Endothelial cell (in vitro differentiated cells): ENCODE data around the gene RAPGEF2. TPM values are rescaled to one million over a fixed set of nuclear protein-coding genes. Genes with fewer than 3 reads are reported as not detected.
A peak's percentile ranks its signal among the peaks of the same experiment; 100 is the strongest.
"Not testable (repeated sequence)": the region's sequence is repeated elsewhere in the genome, so short reads cannot be mapped to it uniquely, and the experiment has no call there.

Experiments
- DNase-seq: peaks from one replicate; pipeline ENCODE4 v3.0.0; 2021; ENCODE audit warnings: low spot score
- H3K27ac Mint-ChIP-seq: one replicate; pipeline ENCODE4 v1.8.0; 2021; ENCODE audit warnings: mixed read lengths, inconsistent platforms; ENCODE audit not compliant: unreplicated experiment
- H3K27me3 Mint-ChIP-seq: one replicate; pipeline ENCODE4 v1.8.0; 2021; ENCODE audit warnings: mild to moderate bottlenecking, moderate library complexity, mixed read lengths, inconsistent platforms; ENCODE audit not compliant: unreplicated experiment
- H3K36me3 Mint-ChIP-seq: one replicate; pipeline ENCODE4 v1.8.0; 2021; ENCODE audit warnings: mild to moderate bottlenecking, low read depth, mixed read lengths, inconsistent platforms; ENCODE audit not compliant: unreplicated experiment
- H3K4me1 Mint-ChIP-seq: one replicate; pipeline ENCODE4 v1.8.0; 2021; ENCODE audit warnings: mild to moderate bottlenecking, mixed read lengths, inconsistent platforms; ENCODE audit not compliant: unreplicated experiment
- H3K4me3 Mint-ChIP-seq: one replicate; pipeline ENCODE4 v1.8.0; 2021; ENCODE audit warnings: mild to moderate bottlenecking, mixed read lengths, inconsistent platforms; ENCODE audit not compliant: unreplicated experiment
- H3K9me3 Mint-ChIP-seq: one replicate; pipeline ENCODE4 v1.8.0; 2021; ENCODE audit warnings: mixed read lengths, inconsistent platforms; ENCODE audit not compliant: unreplicated experiment
- total RNA-seq: library from RNA; stranded (reverse); fragmentation: NEBNext Ultra II Directional; extraction: Animal tissue kit (Norgen Biotek cat#: 25700); gene quantifications from one replicate; pipeline ENCODE4 v1.2.1, GENCODE V29; 2021; ENCODE audit not compliant: unreplicated experiment
- TF ChIP-seq, protein P1 (sequence below): fragments of 200-600 bp; sonication (generic); IDR thresholded peaks from one replicate; pipeline ENCODE4 v1.5.0; 2021; ENCODE audit warnings: antibody characterized with exemption; ENCODE audit not compliant: unreplicated experiment

RAPGEF2 gene
- total RNA-seq, 1 donor from 2014 or later, result 108 TPM

DNA sequence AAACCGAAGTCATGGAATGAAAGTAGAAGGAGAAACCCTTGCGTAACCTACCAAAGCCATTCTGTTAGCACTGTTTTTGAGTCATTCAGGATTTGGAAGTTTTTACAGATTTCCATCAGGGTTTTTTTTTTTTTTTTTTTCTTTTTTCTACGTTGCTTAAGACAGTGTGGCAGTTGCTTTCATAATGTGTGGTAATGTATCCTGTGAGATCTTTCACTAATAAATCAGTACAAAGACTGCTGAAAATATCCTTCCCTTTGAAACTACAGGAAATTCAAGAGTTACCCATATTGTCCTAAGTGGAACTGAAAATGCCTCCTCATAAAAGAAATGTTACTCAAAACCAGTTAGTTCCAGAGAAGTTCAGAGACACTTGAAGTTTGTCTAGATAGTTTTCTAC lies 137.8 kb downstream of the RAPGEF2 start:
- no peak for DNase-seq
- TF ChIP-seq, protein P1, sequence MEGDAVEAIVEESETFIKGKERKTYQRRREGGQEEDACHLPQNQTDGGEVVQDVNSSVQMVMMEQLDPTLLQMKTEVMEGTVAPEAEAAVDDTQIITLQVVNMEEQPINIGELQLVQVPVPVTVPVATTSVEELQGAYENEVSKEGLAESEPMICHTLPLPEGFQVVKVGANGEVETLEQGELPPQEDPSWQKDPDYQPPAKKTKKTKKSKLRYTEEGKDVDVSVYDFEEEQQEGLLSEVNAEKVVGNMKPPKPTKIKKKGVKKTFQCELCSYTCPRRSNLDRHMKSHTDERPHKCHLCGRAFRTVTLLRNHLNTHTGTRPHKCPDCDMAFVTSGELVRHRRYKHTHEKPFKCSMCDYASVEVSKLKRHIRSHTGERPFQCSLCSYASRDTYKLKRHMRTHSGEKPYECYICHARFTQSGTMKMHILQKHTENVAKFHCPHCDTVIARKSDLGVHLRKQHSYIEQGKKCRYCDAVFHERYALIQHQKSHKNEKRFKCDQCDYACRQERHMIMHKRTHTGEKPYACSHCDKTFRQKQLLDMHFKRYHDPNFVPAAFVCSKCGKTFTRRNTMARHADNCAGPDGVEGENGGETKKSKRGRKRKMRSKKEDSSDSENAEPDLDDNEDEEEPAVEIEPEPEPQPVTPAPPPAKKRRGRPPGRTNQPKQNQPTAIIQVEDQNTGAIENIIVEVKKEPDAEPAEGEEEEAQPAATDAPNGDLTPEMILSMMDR, result no peak
- H3K4me1 Mint-ChIP-seq, result peaks cover 5% of the 10 kb centered on the region
- peak overlapping the region; percentile 26 for H3K27ac Mint-ChIP-seq
- no peaks in the 10 kb centered on the region for H3K27me3 Mint-ChIP-seq
- H3K9me3 Mint-ChIP-seq, result no peaks in the 10 kb centered on the region
- peaks cover 4% of the 10 kb centered on the region for H3K36me3 Mint-ChIP-seq
- no peak overlapping the region for H3K4me3 Mint-ChIP-seq

DNA sequence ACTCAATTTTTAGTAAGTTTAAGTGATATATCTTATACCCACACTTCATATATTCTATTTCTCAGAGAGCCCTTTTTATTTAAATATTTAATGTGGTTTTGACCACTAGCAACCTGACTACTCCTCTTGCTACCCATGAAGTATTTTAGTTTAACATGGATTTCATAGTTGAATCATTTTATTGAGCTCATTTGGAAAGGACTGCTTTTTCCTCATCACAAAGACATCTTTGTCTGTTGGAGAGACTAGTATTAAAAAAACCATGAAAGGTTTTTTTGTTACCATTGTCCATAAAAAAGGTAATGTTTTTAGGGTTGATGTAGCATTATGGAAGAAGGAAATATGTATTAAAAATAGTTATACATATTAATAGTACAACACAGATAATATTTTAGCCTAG lies 139.5 kb downstream of the RAPGEF2 start:
- TF ChIP-seq, protein P1, result no peak
- DNase-seq, result no peak
- Mint-ChIP-seq H3K9me3 (no peaks in the 10 kb centered on the region), H3K36me3 (peaks cover 5% of the 10 kb centered on the region), H3K4me3 (no peak overlapping the region), H3K27me3 (peaks cover 3% of the 10 kb centered on the region), H3K4me1 (peaks cover 7% of the 10 kb centered on the region), H3K27ac (no peak overlapping the region)

DNA sequence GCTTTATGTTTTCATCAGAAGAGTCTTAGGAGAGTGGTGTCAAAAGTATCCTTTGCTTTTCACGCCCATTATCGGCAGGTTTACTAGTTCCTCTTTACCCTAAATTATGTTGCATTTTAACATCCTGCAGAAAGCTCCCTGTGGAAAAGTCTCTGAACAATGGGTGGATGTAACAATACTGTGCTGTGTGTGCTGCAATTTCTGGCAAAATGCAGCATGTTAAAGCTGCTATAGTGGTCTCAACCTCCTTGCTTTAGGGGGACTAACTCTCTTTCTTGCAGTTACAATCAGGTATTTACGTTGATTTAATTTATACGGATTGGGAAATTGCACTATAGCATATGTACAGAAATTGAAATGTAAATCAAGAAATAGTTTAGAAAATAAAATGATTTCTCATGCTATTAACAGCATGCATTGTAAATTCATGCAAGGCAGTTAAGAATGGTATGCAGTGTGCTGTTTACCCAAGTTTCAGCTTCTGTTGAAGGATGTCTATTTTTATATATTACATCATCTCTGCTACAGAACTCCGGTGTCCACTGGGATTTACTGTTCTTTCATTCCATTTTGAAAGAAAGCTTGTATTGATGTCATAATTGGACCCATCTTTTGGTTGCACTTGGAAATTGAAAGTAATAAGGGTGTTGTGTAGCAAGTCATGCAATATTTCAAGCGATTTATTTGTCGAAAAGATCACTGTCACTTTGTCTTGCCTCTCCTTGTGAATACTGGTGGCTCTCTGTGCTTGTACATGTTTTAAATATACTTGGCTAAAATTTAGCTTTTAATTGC lies 145.7 kb downstream of the RAPGEF2 start:
- TF ChIP-seq, protein P1, result no peak
- Mint-ChIP-seq H3K4me3 (peak overlapping the region; percentile 67), H3K27me3 (peaks cover 9% of the 10 kb centered on the region), H3K36me3 (peaks cover 22% of the 10 kb centered on the region), H3K27ac (peak overlapping the region; percentile 94), H3K9me3 (peaks cover 4% of the 10 kb centered on the region), H3K4me1 (peaks cover 24% of the 10 kb centered on the region)
- DNase-seq, result no peak

DNA sequence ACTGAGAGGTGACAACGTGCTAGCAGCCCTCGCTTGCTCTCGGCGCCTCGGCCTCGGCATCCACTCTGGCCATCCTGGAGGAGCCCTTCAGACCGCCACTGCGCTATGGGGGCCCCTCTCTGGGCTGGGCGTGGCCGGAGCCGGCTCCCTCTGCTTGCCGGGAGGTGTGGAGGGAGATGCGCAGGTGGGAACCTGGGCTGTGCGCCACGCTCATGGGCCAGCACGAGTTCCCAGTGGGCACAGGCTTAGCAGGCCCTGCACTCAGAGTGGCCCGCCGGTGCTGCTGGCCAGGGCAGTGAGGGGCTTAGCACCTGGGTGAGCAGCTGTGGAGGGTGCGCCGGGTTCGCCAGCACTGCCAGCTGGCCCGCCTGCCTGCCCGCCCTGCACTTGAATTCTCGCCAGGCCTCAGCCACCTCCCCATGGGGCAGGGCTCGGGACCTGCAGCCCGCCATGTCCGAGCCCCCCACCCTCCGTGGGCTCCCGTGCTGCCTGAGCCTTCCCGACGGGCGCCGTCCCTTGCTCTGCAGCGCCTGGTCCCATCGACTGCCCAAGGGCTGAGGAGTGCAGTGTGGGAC lies 148.0 kb downstream of the RAPGEF2 start:
- no peak overlapping the region for H3K27ac Mint-ChIP-seq
- peaks cover 25% of the 10 kb centered on the region for H3K36me3 Mint-ChIP-seq
- peaks cover 24% of the 10 kb centered on the region for H3K4me1 Mint-ChIP-seq
- H3K27me3 Mint-ChIP-seq, result peaks cover 9% of the 10 kb centered on the region
- TF ChIP-seq, protein P1, result no peak
- peaks cover 4% of the 10 kb centered on the region for H3K9me3 Mint-ChIP-seq
- no peak for DNase-seq
- no peak overlapping the region for H3K4me3 Mint-ChIP-seq

DNA sequence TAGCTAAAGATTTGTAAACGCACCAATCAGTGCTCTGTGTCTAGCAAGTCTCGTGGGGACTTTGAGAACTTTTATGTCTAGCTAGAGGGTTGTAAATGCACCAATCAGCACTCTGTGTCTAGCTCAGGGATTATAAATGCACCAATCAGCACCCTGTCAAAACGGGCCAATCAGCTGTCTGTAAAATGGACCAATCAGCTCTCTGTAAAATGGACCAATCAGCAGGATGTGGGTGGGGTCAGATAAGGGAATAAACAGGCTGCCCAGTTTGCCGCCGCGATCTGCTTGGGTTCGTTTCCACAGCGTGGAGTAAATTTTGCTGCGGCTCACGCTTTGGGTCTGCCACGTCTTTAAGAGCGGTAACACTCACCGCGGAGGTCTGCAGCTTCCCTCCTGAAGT lies 148.7 kb downstream of the RAPGEF2 start:
- DNase-seq, H3K27me3 Mint-ChIP-seq, H3K9me3 Mint-ChIP-seq: not testable (repeated sequence)
- H3K4me1 Mint-ChIP-seq, result peaks cover 29% of the 10 kb centered on the region
- peak overlapping the region; percentile 52 for H3K27ac Mint-ChIP-seq
- H3K36me3 Mint-ChIP-seq, result peaks cover 30% of the 10 kb centered on the region
- H3K4me3 Mint-ChIP-seq, result peak overlapping the region; percentile 81
